HepG2 (cell line): ENCODE measurements around the gene GLIS1. TPM values are rescaled to one million over a fixed set of nuclear protein-coding genes. Genes with fewer than 3 reads are reported as not detected.

ENCODE experiments used
- ATAC-seq: fragments of 200-7000 bp; cut with Tn5 transposase; 3 replicates; pipeline ENCODE4 v1.9.1; 2020; ENCODE audit warnings: mild to moderate bottlenecking, moderate library complexity
- BruUV-seq: library from RNA; stranded (reverse); fragments of 400-500 nt; replicated peaks from 2 replicates; lab custom pipeline; 2021; lab: Mats Ljungman, UMichigan
- CTCF ChIA-PET: fragments of 300-600 bp; formaldehyde crosslinking; extraction: SDS; loops from one replicate; lab custom pipeline; 2021; ENCODE audit warnings: low total read pairs, inconsistent platforms, low intra/inter-chr PET ratio; lab: Yijun Ruan, JAX
- POLR2A ChIA-PET: fragments of 350-600 bp; sonication (Branson Sonifier 250); formaldehyde crosslinking; loops from one replicate; lab custom pipeline; 2020; ENCODE audit warnings: antibody characterized with exemption, inconsistent platforms; lab: Yijun Ruan, JAX
- DNase-seq: peaks from one replicate; pipeline ENCODE4 v3.0.0-alpha.2; 2015; ENCODE audit warnings: low spot score
- FAIRE-seq: peaks from 3 replicates; lab custom pipeline; 2011; peaks lifted over from hg19 to GRCh38; lab: Jason Lieb, UNC
- H2AFZ ChIP-seq: one replicate; pipeline ENCODE4 v1.6.1; 2011; ENCODE audit warnings: low read length, inconsistent platforms
- H3K27ac ChIP-seq: fragments of 300-600 bp; 3 replicates; pipeline ENCODE4 v1.8.0; 2011; ENCODE audit warnings: mixed run types, mild to moderate bottlenecking, mixed read lengths, low read length, inconsistent platforms; ENCODE audit not compliant: insufficient read depth; ENCODE audit errors: extremely low read length
- H3K27me3 ChIP-seq, 2 experiments: fragments of 200-600 bp in 1 of 2; 2 replicates in 1 of 2; 3 replicates in 1 of 2; pipeline versions ENCODE4 v1.6.0 to v1.8.0; 2011; ENCODE audit warnings: low read length in 2 of 2, mild to moderate bottlenecking in 2 of 2, moderate library complexity in 2 of 2, inconsistent platforms in 1 of 2; ENCODE audit not compliant: insufficient read depth in 2 of 2, control insufficient read depth in 1 of 2
- H3K36me3 ChIP-seq, 2 experiments: fragments of 200-600 bp in 1 of 2; replicated peaks in 1 of 2; 2 replicates in 1 of 2; 3 replicates in 1 of 2; pipeline versions ENCODE4 v1.5.1 to v1.8.0; 2011; ENCODE audit warnings: low read length in 2 of 2, inconsistent platforms in 1 of 2; ENCODE audit not compliant: insufficient read depth in 2 of 2, control insufficient read depth in 1 of 2
- H3K4me1 ChIP-seq: 2 replicates; pipeline ENCODE4 v1.5.1; 2012; ENCODE audit warnings: low read length, inconsistent platforms; ENCODE audit not compliant: insufficient read depth
- H3K4me2 ChIP-seq: 2 replicates; pipeline ENCODE4 v1.6.0; 2011; ENCODE audit warnings: low read depth, low read length, inconsistent platforms
- H3K4me3 ChIP-seq, 3 experiments: fragments of 200-600 bp in 1 of 3; sonication (generic), shearing (Covaris generic) in 1 of 3; replicated peaks in 1 of 3; 2 replicates each; pipeline ENCODE4 v1.5.1; 2011 to 2016; ENCODE audit warnings: low read length in 3 of 3, inconsistent platforms in 2 of 3, low read depth in 2 of 3, mild to moderate bottlenecking in 2 of 3, control low read depth in 1 of 3, mixed read lengths in 1 of 3; ENCODE audit not compliant: insufficient read depth in 1 of 3
- H3K79me2 ChIP-seq: one replicate; pipeline ENCODE4 v1.6.1; 2011; ENCODE audit warnings: low read length, inconsistent platforms; ENCODE audit not compliant: insufficient read depth
- H3K9ac ChIP-seq: 2 replicates; pipeline ENCODE4 v1.6.0; 2011; ENCODE audit warnings: mild to moderate bottlenecking, low read depth, low read length, inconsistent platforms; ENCODE audit not compliant: insufficient read depth
- H3K9me3 ChIP-seq: 2 replicates; pipeline ENCODE4 v1.5.1; 2012; ENCODE audit warnings: mild to moderate bottlenecking, low read length
- H4K20me1 ChIP-seq: 2 replicates; pipeline ENCODE4 v1.6.0; 2011; ENCODE audit warnings: inconsistent platforms, mild to moderate bottlenecking, low read length, moderate library complexity; ENCODE audit not compliant: insufficient read depth
- GATAD1 ChIP-seq: IDR thresholded peaks from 2 replicates; pipeline ENCODE4 v1.6.1; 2016; ENCODE audit warnings: missing genetic modification reagents, missing compliant biosample characterization
- ONECUT2 ChIP-seq: sonication (generic); formaldehyde crosslinking; IDR thresholded peaks from 2 replicates; pipeline ENCODE4 v1.4.0; 2020; ENCODE audit warnings: missing genetic modification reagents
- SMAD1 ChIP-seq: sonication (generic); formaldehyde crosslinking; IDR thresholded peaks from 2 replicates; pipeline ENCODE4 v1.4.0; 2020; ENCODE audit warnings: missing genetic modification reagents, low read depth, mild to moderate bottlenecking, borderline replicate concordance
- TCF7 ChIP-seq: sonication (generic); IDR thresholded peaks from 2 replicates; pipeline ENCODE4 v1.6.1; 2016; ENCODE audit warnings: antibody characterized with exemption, low read depth
- WGBS: methylation state at CpG from one replicate; pipeline ENCODE4 v1.1.6; 2017; ENCODE audit warnings: low lambda C conversion rate; 5-methylcytosine and 5-hydroxymethylcytosine counted together
- in situ Hi-C: cut with HindIII; loops from 2 replicates; pipeline ENCODE4 v1.10.0; 2017; ENCODE audit warnings: low pct_unique_long_range_greater_than_20kb; ENCODE audit not compliant: extremely low pct_ligation_motif_present
- intact Hi-C: fragments of 100-400 bp; cut with micrococcal nuclease; formaldehyde crosslinking; loops from one replicate; pipeline ENCODE4 v1.10.0; 2022; ENCODE audit not compliant: unreplicated experiment
- polyA plus RNA-seq, 8 experiments: library from polyadenylated mRNA; depleted of rRNA in 3 of 8; stranded (reverse) in 7 of 8; unstranded in 1 of 8; fragments of >200 nt; fragmentation: Illumina TruSeq in 4 of 8; extraction: Trizol in 4 of 8; gene quantifications; 2 replicates each; pipeline versions ENCODE4 v1.2.1 to v1.2.3, GENCODE V29; 2011 to 2016; ENCODE audit warnings: low read depth in 4 of 8, missing spikeins in 1 of 8, mixed read lengths in 1 of 8; ENCODE audit not compliant: insufficient read depth in 1 of 8
- total RNA-seq, 5 experiments: library from RNA; depleted of rRNA; stranded (reverse); fragments of >200 nt; fragmentation: Illumina TruSeq; extraction: Trizol; gene quantifications; 2 replicates each; pipeline ENCODE4 v1.2.3, GENCODE V29; 2016; ENCODE audit warnings: low read depth in 1 of 5
- TF ChIP-seq, protein P1 (sequence below): fragments of 450-650 bp; IDR thresholded peaks from 2 replicates; pipeline ENCODE4 v1.6.1; 2017
- TF ChIP-seq, protein P2 (sequence below): sonication (generic); formaldehyde crosslinking; IDR thresholded peaks from 2 replicates; pipeline ENCODE4 v1.4.0; 2020; ENCODE audit warnings: missing genetic modification reagents, mild to moderate bottlenecking, borderline replicate concordance
- TF ChIP-seq, protein P3 (sequence below): sonication (generic); formaldehyde crosslinking; IDR thresholded peaks from 2 replicates; pipeline ENCODE4 v1.4.0; 2020; ENCODE audit warnings: mild to moderate bottlenecking, low read depth, missing genetic modification reagents
- TF ChIP-seq, protein P4 (sequence below): sonication (generic); formaldehyde crosslinking; IDR thresholded peaks from 2 replicates; pipeline ENCODE4 v1.5.0; 2020; ENCODE audit warnings: mild to moderate bottlenecking, missing genetic modification reagents, moderate library complexity

The GLIS1 gene
- total and polyA plus RNA-seq, 2 of the 13 experiments (the other 11 are each of a cell fraction or from before 2014, with no cell fraction given): 0.03 TPM; not detected in 1

DNA sequence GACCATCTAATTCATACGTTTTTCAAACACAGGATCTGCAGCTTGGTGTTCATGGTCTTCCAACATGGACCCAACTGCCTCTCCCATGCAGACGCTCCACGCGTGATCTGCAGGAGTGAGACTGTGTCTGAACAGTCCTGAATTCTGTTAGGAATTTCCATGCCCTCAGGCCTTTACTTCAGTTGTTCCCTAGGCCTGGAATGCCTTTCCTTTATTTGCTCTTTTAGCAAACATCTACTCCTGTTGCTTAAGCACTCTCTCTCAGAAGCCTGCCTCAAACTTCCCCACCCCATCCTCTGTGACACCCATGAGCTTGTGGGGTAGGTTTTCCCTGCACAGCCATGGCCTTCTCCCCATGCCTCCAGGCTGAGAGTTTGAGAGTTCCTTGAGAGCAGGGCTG lies 206.1 kb downstream of the GLIS1 start:
- intact Hi-C loops (no loop called here), in situ Hi-C loops (no loop called here)
- FAIRE-seq: no peak
- CTCF ChIA-PET: no interaction called here
- DNase-seq: no peak
- no peak overlapping the region for H3K27ac ChIP-seq
- no peaks in the 10 kb centered on the region for H3K4me1 ChIP-seq
- ATAC-seq: no peak
- H3K9ac ChIP-seq: no peak overlapping the region
- no peak overlapping the region for H2AFZ ChIP-seq
- H4K20me1 ChIP-seq: no peaks in the 10 kb centered on the region
- H3K79me2 ChIP-seq: no peaks in the 10 kb centered on the region
- POLR2A ChIA-PET: no interaction called here
- no peak overlapping the region for H3K4me2 ChIP-seq
- peaks cover 10 to 69% of the 10 kb centered on the region in 2 experiments for H3K27me3 ChIP-seq
- whole genome bisulfite sequencing: 0% methylated on average over 4 of the region's 4 CpGs
- no peaks in the 10 kb centered on the region for H3K36me3 ChIP-seq
- H3K9me3 ChIP-seq: no peaks in the 10 kb centered on the region
- no TSS peak for BruUV-seq
- TF ChIP-seq GATAD1 (CRISPR knock-in tag) (no peak), TCF7 (no peak), SMAD1 (no peak), ONECUT2 (CRISPR knock-in tag) (no peak)
- TF ChIP-seq, protein P1, sequence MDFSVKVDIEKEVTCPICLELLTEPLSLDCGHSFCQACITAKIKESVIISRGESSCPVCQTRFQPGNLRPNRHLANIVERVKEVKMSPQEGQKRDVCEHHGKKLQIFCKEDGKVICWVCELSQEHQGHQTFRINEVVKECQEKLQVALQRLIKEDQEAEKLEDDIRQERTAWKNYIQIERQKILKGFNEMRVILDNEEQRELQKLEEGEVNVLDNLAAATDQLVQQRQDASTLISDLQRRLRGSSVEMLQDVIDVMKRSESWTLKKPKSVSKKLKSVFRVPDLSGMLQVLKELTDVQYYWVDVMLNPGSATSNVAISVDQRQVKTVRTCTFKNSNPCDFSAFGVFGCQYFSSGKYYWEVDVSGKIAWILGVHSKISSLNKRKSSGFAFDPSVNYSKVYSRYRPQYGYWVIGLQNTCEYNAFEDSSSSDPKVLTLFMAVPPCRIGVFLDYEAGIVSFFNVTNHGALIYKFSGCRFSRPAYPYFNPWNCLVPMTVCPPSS: no peak
- TF ChIP-seq, protein P2, sequence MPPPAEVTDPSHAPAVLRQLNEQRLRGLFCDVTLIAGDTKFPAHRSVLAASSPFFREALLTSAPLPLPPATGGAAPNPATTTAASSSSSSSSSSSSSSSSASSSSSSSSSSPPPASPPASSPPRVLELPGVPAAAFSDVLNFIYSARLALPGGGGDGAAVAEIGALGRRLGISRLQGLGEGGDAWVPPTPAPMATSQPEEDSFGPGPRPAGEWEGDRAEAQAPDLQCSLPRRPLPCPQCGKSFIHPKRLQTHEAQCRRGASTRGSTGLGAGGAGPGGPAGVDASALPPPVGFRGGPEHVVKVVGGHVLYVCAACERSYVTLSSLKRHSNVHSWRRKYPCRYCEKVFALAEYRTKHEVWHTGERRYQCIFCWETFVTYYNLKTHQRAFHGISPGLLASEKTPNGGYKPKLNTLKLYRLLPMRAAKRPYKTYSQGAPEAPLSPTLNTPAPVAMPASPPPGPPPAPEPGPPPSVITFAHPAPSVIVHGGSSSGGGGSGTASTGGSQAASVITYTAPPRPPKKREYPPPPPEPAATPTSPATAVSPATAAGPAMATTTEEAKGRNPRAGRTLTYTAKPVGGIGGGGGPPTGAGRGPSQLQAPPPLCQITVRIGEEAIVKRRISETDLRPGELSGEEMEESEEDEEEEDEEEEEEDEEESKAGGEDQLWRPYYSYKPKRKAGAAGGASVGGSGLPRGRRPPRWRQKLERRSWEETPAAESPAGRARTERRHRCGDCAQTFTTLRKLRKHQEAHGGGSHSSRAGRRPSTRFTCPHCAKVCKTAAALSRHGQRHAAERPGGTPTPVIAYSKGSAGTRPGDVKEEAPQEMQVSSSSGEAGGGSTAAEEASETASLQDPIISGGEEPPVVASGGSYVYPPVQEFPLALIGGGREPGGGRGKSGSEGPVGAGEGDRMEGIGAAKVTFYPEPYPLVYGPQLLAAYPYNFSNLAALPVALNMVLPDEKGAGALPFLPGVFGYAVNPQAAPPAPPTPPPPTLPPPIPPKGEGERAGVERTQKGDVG (CRISPR knock-in tag): no peak
- TF ChIP-seq, protein P3, sequence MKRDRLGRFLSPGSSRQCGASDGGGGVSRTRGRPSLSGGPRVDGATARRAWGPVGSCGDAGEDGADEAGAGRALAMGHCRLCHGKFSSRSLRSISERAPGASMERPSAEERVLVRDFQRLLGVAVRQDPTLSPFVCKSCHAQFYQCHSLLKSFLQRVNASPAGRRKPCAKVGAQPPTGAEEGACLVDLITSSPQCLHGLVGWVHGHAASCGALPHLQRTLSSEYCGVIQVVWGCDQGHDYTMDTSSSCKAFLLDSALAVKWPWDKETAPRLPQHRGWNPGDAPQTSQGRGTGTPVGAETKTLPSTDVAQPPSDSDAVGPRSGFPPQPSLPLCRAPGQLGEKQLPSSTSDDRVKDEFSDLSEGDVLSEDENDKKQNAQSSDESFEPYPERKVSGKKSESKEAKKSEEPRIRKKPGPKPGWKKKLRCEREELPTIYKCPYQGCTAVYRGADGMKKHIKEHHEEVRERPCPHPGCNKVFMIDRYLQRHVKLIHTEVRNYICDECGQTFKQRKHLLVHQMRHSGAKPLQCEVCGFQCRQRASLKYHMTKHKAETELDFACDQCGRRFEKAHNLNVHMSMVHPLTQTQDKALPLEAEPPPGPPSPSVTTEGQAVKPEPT (CRISPR knock-in tag): no peak
- TF ChIP-seq, protein P4, sequence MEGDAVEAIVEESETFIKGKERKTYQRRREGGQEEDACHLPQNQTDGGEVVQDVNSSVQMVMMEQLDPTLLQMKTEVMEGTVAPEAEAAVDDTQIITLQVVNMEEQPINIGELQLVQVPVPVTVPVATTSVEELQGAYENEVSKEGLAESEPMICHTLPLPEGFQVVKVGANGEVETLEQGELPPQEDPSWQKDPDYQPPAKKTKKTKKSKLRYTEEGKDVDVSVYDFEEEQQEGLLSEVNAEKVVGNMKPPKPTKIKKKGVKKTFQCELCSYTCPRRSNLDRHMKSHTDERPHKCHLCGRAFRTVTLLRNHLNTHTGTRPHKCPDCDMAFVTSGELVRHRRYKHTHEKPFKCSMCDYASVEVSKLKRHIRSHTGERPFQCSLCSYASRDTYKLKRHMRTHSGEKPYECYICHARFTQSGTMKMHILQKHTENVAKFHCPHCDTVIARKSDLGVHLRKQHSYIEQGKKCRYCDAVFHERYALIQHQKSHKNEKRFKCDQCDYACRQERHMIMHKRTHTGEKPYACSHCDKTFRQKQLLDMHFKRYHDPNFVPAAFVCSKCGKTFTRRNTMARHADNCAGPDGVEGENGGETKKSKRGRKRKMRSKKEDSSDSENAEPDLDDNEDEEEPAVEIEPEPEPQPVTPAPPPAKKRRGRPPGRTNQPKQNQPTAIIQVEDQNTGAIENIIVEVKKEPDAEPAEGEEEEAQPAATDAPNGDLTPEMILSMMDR (CRISPR knock-in tag): no peak
- no peak overlapping the region for H3K4me3 ChIP-seq
